ENCODE measurements around the gene CEP97.
"Not testable (repeated sequence)": the region's sequence is repeated elsewhere in the genome, so short reads cannot be mapped to it uniquely, and the experiment has no call there.

Gene CEP97

GRCh38 chr3:101724329-101725193 is at the start of gene CEP97:
Gene CEP97, plus strand, starts transcription at chr3:101724614. Its CDS starts 63 bp downstream, at chr3:101724677.
- Histone ChIP-seq H3K27me3 (ENCODE audit: control insufficient read depth, insufficient read depth, low read length) (no peaks in the 10 kb centered on the region), H3K4me3 (ENCODE audit: low read depth, low read length) (peak within 1 kb of the TSS; percentile 88), H3K9ac (ENCODE audit: low read depth, low read length) (peak within 1 kb of the TSS; percentile 28), H3K27ac (ENCODE audit: low read depth, low read length) (peak within 1 kb of the TSS; percentile 48), H3K4me1 (ENCODE audit: control insufficient read depth, insufficient read depth, low read length) (peaks cover 12% of the 10 kb centered on the region), H3K9me3 (ENCODE audit: control insufficient read depth, insufficient read depth, low read length) (no peaks in the 10 kb centered on the region), H3K36me3 (ENCODE audit: control insufficient read depth, insufficient read depth, low read length) (peaks cover 33% of the 10 kb centered on the region)

DNA sequence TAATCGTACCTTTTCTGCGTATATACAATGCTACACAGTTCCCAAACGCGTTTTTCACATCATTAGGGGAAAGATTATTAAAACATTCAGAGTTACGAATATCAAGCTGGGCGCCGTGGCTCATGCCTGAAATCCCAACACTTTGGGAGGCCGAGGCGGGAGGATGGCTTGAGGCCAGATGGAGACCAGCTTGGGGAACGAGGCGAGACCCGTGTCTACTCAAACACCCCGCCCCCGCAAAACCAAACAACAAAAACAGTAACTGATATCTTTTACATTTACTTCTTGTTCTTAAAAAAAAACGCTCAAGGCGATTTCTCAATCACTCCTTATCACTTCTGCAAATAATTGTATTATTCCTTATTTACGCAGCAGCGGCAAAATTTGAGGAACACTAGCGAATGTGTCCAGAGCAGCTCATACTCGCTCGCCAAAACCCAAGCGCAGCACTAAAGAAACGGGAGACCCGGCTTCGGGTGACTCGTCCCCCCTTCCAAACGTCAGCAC is 48.7 kb upstream of the CEP97 start:
- H3K27ac ChIP-seq (ENCODE audit: low read depth, low read length), result peak overlapping the region; percentile 97
- no peaks in the 10 kb centered on the region for H3K9me3 ChIP-seq (ENCODE audit: control insufficient read depth, insufficient read depth, low read length)
- peaks cover 23% of the 10 kb centered on the region for H3K36me3 ChIP-seq (ENCODE audit: control insufficient read depth, insufficient read depth, low read length)
- H3K9ac ChIP-seq (ENCODE audit: low read depth, low read length), result peak overlapping the region; percentile 46
- H3K4me3 ChIP-seq (ENCODE audit: low read depth, low read length), result peak overlapping the region; percentile 88
- H3K4me1 ChIP-seq (ENCODE audit: control insufficient read depth, insufficient read depth, low read length), result peaks cover 4% of the 10 kb centered on the region
- no peaks in the 10 kb centered on the region for H3K27me3 ChIP-seq (ENCODE audit: control insufficient read depth, insufficient read depth, low read length)

DNA sequence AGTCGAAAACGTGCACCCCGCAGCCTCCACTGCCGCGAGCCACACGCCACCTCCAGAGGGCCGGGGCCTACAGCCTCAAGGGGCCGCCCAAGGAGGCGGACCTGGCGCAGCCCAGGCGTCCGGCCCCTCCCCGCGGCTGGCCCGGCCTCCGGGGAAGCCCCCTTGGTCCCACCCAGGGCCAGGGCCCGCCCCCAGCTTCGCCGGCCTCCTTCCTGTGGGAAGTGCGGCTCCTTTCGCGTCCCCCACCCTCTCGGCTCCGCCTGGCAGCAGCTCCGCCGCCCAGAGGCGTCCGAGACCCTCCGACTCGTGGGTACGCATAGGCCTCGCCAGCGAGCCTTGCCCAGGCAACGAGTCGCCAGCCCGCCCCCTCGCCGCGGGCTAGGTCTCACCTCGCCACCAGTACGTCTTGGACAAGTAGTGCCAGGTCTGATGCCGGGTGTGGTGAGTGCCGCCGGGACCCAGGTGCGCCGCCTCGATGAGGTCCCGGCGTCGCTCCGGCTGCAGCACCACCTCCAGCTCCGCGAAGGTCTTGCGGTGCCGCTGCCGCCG is 48.1 kb upstream of the CEP97 start:
- H3K9ac ChIP-seq (ENCODE audit: low read depth, low read length), result peak overlapping the region; percentile 82
- H3K27me3 ChIP-seq (ENCODE audit: control insufficient read depth, insufficient read depth, low read length), result no peaks in the 10 kb centered on the region
- H3K4me3 ChIP-seq (ENCODE audit: low read depth, low read length), result peak overlapping the region; percentile 88
- no peaks in the 10 kb centered on the region for H3K9me3 ChIP-seq (ENCODE audit: control insufficient read depth, insufficient read depth, low read length)
- H3K4me1 ChIP-seq (ENCODE audit: control insufficient read depth, insufficient read depth, low read length), result peaks cover 4% of the 10 kb centered on the region
- H3K27ac ChIP-seq (ENCODE audit: low read depth, low read length), result peak overlapping the region; percentile 97
- H3K36me3 ChIP-seq (ENCODE audit: control insufficient read depth, insufficient read depth, low read length), result peaks cover 23% of the 10 kb centered on the region

DNA sequence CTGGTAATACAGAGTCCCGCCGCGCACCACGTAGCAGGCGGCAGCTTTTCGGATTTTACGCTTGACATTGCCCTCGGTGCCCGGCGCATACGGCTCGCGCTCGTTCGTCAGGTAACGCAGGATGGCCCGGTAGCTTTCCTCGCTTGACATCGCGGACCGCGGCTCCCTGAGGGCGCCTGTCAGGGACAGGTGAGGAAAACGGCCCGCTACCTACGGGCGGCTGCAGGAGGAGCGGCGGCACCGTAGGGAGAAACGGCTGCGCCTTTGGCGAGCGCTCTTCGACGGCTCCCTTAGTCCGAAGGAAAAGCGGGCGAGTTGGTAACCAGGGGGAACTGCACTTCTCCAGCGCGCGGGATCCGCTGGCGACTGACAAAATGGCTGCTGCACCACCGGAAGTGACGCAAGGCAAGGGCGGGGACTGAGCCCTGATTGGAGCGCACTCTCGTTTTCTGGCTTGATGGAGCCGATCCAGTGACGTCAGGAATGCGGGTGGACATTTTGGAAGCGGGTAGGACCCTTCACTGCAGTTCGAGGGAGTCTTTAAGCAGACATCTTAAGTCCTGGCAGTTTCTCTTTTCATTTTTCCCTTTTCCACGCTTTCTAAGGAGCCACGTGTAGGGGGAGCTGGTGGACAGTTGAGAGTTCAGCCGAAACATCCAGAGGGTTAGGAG is 47.5 kb upstream of the CEP97 start, which contains the start of gene ZBTB11:
Gene ZBTB11 (minus strand): TSS at position 368 of the 671 bp plus-strand sequence. CDS start 218 bp downstream, at position 150.
- Histone ChIP-seq H3K9me3 (ENCODE audit: control insufficient read depth, insufficient read depth, low read length) (no peaks in the 10 kb centered on the region), H3K4me3 (ENCODE audit: low read depth, low read length) (peak within 1 kb of the TSS; percentile 88), H3K9ac (ENCODE audit: low read depth, low read length) (peak within 1 kb of the TSS; percentile 82), H3K27me3 (ENCODE audit: control insufficient read depth, insufficient read depth, low read length) (no peaks in the 10 kb centered on the region), H3K36me3 (ENCODE audit: control insufficient read depth, insufficient read depth, low read length) (peaks cover 23% of the 10 kb centered on the region), H3K27ac (ENCODE audit: low read depth, low read length) (peak within 1 kb of the TSS; percentile 97), H3K4me1 (ENCODE audit: control insufficient read depth, insufficient read depth, low read length) (peaks cover 4% of the 10 kb centered on the region)

DNA sequence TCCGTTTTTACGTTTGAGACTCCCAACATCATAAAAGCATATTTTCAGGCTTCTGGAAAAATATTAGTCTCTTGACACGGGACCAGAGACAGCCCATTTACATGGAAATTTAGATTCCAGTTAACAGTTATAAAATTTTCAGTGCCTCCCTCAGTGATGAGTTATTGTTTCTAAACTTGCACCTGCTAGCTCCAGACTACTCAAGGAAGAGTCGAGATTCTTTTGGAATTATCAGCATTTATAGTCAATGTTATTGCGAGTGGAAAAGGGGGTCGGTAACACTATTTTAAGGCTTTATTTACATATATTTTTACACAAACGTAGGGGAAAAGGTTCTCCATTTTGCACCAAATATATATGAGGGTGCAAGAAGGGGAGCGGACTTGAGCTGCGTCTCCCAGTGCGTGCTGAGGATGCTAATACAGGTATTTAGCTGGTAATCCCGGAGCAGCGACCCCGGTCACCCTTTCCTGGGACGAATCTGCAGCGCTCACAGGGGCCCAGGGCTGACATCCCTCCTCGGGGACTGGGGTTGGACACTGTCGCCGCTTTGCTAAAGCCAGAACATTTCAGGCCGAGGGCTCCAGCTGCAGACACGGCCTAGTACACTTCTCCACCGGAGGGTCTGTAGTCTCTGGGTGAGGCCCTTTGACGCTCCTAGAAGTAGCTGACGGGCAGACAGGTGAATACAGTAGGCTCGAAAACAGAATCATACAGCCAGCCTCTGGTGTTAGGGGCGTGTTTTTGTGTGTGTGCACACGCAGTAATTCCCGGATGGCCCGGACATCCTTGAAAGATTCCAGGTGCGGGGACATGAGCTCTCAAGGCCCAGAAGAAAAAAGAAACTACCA is 46.8 kb upstream of the CEP97 start:
- Histone ChIP-seq H3K4me1 (ENCODE audit: control insufficient read depth, insufficient read depth, low read length) (peaks cover 4% of the 10 kb centered on the region), H3K27ac (ENCODE audit: low read depth, low read length) (peak overlapping the region; percentile 80), H3K4me3 (ENCODE audit: low read depth, low read length) (peak overlapping the region; percentile 56), H3K9me3 (ENCODE audit: control insufficient read depth, insufficient read depth, low read length) (no peaks in the 10 kb centered on the region), H3K36me3 (ENCODE audit: control insufficient read depth, insufficient read depth, low read length) (peaks cover 29% of the 10 kb centered on the region), H3K9ac (ENCODE audit: low read depth, low read length) (peak overlapping the region; percentile 25; the same call in 1 of the 2 replicates), H3K27me3 (ENCODE audit: control insufficient read depth, insufficient read depth, low read length) (no peaks in the 10 kb centered on the region)

GRCh38 chr3:101678837-101679236 is 45.6 kb upstream of the CEP97 start:
- Histone ChIP-seq H3K36me3 (ENCODE audit: control insufficient read depth, insufficient read depth, low read length) (peaks cover 40% of the 10 kb centered on the region), H3K27ac (ENCODE audit: low read depth, low read length) (peak overlapping the region; percentile 35)
- H3K4me3 ChIP-seq (ENCODE audit: low read depth, low read length); H3K9me3 ChIP-seq (ENCODE audit: control insufficient read depth, insufficient read depth, low read length); H3K4me1 ChIP-seq (ENCODE audit: control insufficient read depth, insufficient read depth, low read length); H3K9ac ChIP-seq (ENCODE audit: low read depth, low read length); H3K27me3 ChIP-seq (ENCODE audit: control insufficient read depth, insufficient read depth, low read length): not testable (repeated sequence)

- H3K9ac ChIP-seq (ENCODE audit: low read depth, low read length), result no peak overlapping the region
- no peak overlapping the region for H3K4me3 ChIP-seq (ENCODE audit: low read depth, low read length)
- H3K36me3 ChIP-seq (ENCODE audit: control insufficient read depth, insufficient read depth, low read length), result peaks cover 57% of the 10 kb centered on the region
- H3K4me1 ChIP-seq (ENCODE audit: control insufficient read depth, insufficient read depth, low read length), result peaks cover 4% of the 10 kb centered on the region
- no peak overlapping the region for H3K27ac ChIP-seq (ENCODE audit: low read depth, low read length)
- H3K9me3 ChIP-seq (ENCODE audit: control insufficient read depth, insufficient read depth, low read length), result no peaks in the 10 kb centered on the region
- no peaks in the 10 kb centered on the region for H3K27me3 ChIP-seq (ENCODE audit: control insufficient read depth, insufficient read depth, low read length)
Observed at GRCh38 chr3:101680466-101680865, 43.9 kb upstream of the CEP97 start.

DNA sequence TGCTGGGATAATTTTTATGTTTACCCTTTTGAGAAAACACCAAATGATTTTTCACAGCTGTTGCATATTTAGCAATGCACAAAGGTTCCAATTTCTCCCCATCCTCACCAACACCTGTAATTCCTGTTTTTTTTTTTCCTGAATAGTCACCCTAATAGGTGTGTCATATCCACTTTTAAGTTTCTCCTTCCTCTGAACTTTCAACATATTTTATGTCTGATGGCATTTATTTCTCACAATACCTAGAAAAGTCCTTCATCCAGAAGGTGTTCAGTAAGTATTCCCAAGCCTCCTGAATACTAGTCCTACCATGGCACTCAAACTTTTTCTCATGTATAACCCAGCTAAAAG is 39.4 kb upstream of the CEP97 start:
- H3K27ac ChIP-seq (ENCODE audit: low read depth, low read length), result no peak overlapping the region
- H3K4me1 ChIP-seq (ENCODE audit: control insufficient read depth, insufficient read depth, low read length), result peaks cover 6% of the 10 kb centered on the region; the same call in 1 of the 2 replicates
- no peaks in the 10 kb centered on the region for H3K27me3 ChIP-seq (ENCODE audit: control insufficient read depth, insufficient read depth, low read length)
- peak overlapping the region; percentile 98 for H3K4me3 ChIP-seq (ENCODE audit: low read depth, low read length)
- H3K9me3 ChIP-seq (ENCODE audit: control insufficient read depth, insufficient read depth, low read length), result no peaks in the 10 kb centered on the region
- H3K9ac ChIP-seq (ENCODE audit: low read depth, low read length), result peak overlapping the region; percentile 99
- H3K36me3 ChIP-seq (ENCODE audit: control insufficient read depth, insufficient read depth, low read length), result peaks cover 59% of the 10 kb centered on the region

GRCh38 chr3:101685870-101686307 is 38.5 kb upstream of the CEP97 start:
- peaks cover 7% of the 10 kb centered on the region for H3K4me1 ChIP-seq (ENCODE audit: control insufficient read depth, insufficient read depth, low read length)
- peaks cover 50% of the 10 kb centered on the region for H3K36me3 ChIP-seq (ENCODE audit: control insufficient read depth, insufficient read depth, low read length)
- no peaks in the 10 kb centered on the region for H3K9me3 ChIP-seq (ENCODE audit: control insufficient read depth, insufficient read depth, low read length)
- peak overlapping the region; percentile 99 for H3K9ac ChIP-seq (ENCODE audit: low read depth, low read length)
- H3K27me3 ChIP-seq (ENCODE audit: control insufficient read depth, insufficient read depth, low read length), result no peaks in the 10 kb centered on the region
- peak overlapping the region; percentile 98 for H3K4me3 ChIP-seq (ENCODE audit: low read depth, low read length)
- H3K27ac ChIP-seq (ENCODE audit: low read depth, low read length), result peak overlapping the region; percentile 92
